GM23338 (cell line): ENCODE results near the gene SYPL2. TPM values are rescaled to one million over a fixed set of nuclear protein-coding genes. Genes with fewer than 3 reads are reported as not detected.

Experiments
- ATAC-seq: fragments of 200-7000 bp; cut with Tn5 transposase; 3 replicates; pipeline ENCODE4 v1.9.1; 2020
- DNase-seq: peaks from one replicate; pipeline ENCODE4 v3.0.0-alpha.2; 2015; ENCODE audit warnings: low spot score
- H2AFZ ChIP-seq: fragments of 200-600 bp; sonication (generic); 2 replicates; pipeline ENCODE4 v1.8.0; 2016; ENCODE audit warnings: antibody characterized with exemption, mild to moderate bottlenecking, moderate library complexity
- H3F3A ChIP-seq: fragments of 200-600 bp; sonication (generic); replicated peaks from 2 replicates; pipeline ENCODE4 v1.8.0; 2017; ENCODE audit warnings: antibody characterized with exemption, mixed run types, low read depth
- H3K27ac ChIP-seq: fragments of 200-600 bp; sonication (generic); 2 replicates; pipeline ENCODE4 v1.6.1; 2016; ENCODE audit warnings: low read depth
- H3K27me3 ChIP-seq: fragments of 200-600 bp; sonication (generic); 2 replicates; pipeline ENCODE4 v1.8.0; 2016; ENCODE audit warnings: mild to moderate bottlenecking, mixed run types, moderate library complexity; ENCODE audit not compliant: insufficient read depth
- H3K36me3 ChIP-seq: fragments of 200-600 bp; sonication (generic); 2 replicates; pipeline ENCODE4 v1.8.0; 2016; ENCODE audit warnings: mild to moderate bottlenecking; ENCODE audit not compliant: insufficient read depth
- H3K4me1 ChIP-seq: fragments of 200-600 bp; sonication (generic); 2 replicates; pipeline ENCODE4 v1.8.0; 2016; ENCODE audit warnings: mild to moderate bottlenecking, moderate library complexity; ENCODE audit not compliant: insufficient read depth
- H3K4me2 ChIP-seq: fragments of 200-600 bp; sonication (generic); 2 replicates; pipeline ENCODE4 v1.7.1; 2017; ENCODE audit warnings: mixed run types
- H3K4me3 ChIP-seq: fragments of 200-600 bp; sonication (generic); 2 replicates; pipeline ENCODE4 v1.6.1; 2016; ENCODE audit warnings: mixed run types
- H3K79me2 ChIP-seq: fragments of 200-600 bp; sonication (generic); replicated peaks from 2 replicates; pipeline ENCODE4 v1.8.0; 2017; ENCODE audit warnings: mild to moderate bottlenecking; ENCODE audit not compliant: insufficient read depth
- H3K9me2 ChIP-seq: fragments of 200-600 bp; sonication (generic); 2 replicates; pipeline ENCODE4 v1.8.0; 2017; ENCODE audit not compliant: insufficient read depth
- H4K20me1 ChIP-seq: fragments of 200-600 bp; sonication (generic); replicated peaks from 2 replicates; pipeline ENCODE4 v1.8.0; 2017; ENCODE audit warnings: mild to moderate bottlenecking; ENCODE audit not compliant: insufficient read depth
- H3K27ac Mint-ChIP-seq: 2 replicates; pipeline ENCODE4 v1.8.0; 2020; ENCODE audit warnings: inconsistent platforms, mild to moderate bottlenecking, moderate library complexity, mixed read lengths
- H3K27me3 Mint-ChIP-seq: 3 replicates; pipeline ENCODE4 v1.8.0; 2022; ENCODE audit warnings: low read depth, mild to moderate bottlenecking, moderate library complexity, mixed read lengths, inconsistent platforms; ENCODE audit not compliant: insufficient read depth, poor library complexity
- H3K36me3 Mint-ChIP-seq: 3 replicates; pipeline ENCODE4 v1.8.0; 2021; ENCODE audit warnings: low read depth, mild to moderate bottlenecking, inconsistent platforms, moderate library complexity, mixed read lengths
- H3K4me1 Mint-ChIP-seq: 3 replicates; pipeline ENCODE4 v1.8.0; 2020; ENCODE audit warnings: mild to moderate bottlenecking, inconsistent platforms, mixed read lengths
- H3K4me3 Mint-ChIP-seq: 3 replicates; pipeline ENCODE4 v1.8.0; 2021; ENCODE audit warnings: moderate library complexity, mild to moderate bottlenecking, inconsistent platforms, mixed read lengths
- H3K9me3 Mint-ChIP-seq: 3 replicates; pipeline ENCODE4 v1.8.0; 2020; ENCODE audit warnings: moderate library complexity, mild to moderate bottlenecking, inconsistent platforms, mixed read lengths
- CREB1 ChIP-seq: fragments of 250-450 bp; sonication (Bioruptor Pico); IDR thresholded peaks from 2 replicates; pipeline ENCODE4 v1.5.0; 2020; ENCODE audit warnings: low read depth, mild to moderate bottlenecking, moderate library complexity
- EZH2 ChIP-seq: fragments of 200-600 bp; sonication (generic); IDR thresholded peaks from one replicate; pipeline ENCODE4 v1.8.0; 2017; ENCODE audit warnings: antibody characterized with exemption, mild to moderate bottlenecking, low read depth; ENCODE audit not compliant: unreplicated experiment
- EZH2phosphoT487 ChIP-seq: fragments of 200-600 bp; sonication (generic); IDR thresholded peaks from one replicate; pipeline ENCODE4 v1.8.1; 2018; ENCODE audit warnings: antibody characterized with exemption; ENCODE audit not compliant: unreplicated experiment
- JUNB ChIP-seq: IDR thresholded peaks from one replicate; pipeline ENCODE4 v1.6.1; 2016; ENCODE audit warnings: antibody characterized with exemption; ENCODE audit not compliant: unreplicated experiment
- NANOG ChIP-seq: IDR thresholded peaks from 2 replicates; pipeline ENCODE4 v1.6.1; 2016; ENCODE audit warnings: antibody characterized with exemption, borderline replicate concordance
- POLR2AphosphoS5 ChIP-seq: IDR thresholded peaks from 2 replicates; pipeline ENCODE4 v1.6.1; 2016; ENCODE audit warnings: antibody characterized with exemption, low read depth
- REST ChIP-seq: IDR thresholded peaks from one replicate; pipeline ENCODE4 v1.6.1; 2018; ENCODE audit warnings: antibody characterized with exemption; ENCODE audit not compliant: unreplicated experiment
- STAT1 ChIP-seq: IDR thresholded peaks from one replicate; pipeline ENCODE4 v1.6.1; 2016; ENCODE audit warnings: antibody characterized with exemption; ENCODE audit not compliant: unreplicated experiment
- ZNF114 ChIP-seq: fragments of 250-450 bp; sonication (Bioruptor Pico); IDR thresholded peaks from 2 replicates; pipeline ENCODE4 v1.5.0; 2020; ENCODE audit warnings: mild to moderate bottlenecking, moderate library complexity
- ZNF331 ChIP-seq: fragments of 250-450 bp; sonication (Bioruptor Pico); IDR thresholded peaks from 2 replicates; pipeline ENCODE4 v1.5.0; 2020; ENCODE audit warnings: low read depth, mild to moderate bottlenecking, moderate library complexity
- polyA plus RNA-seq: library from polyadenylated mRNA; unstranded; fragments of >200 nt; fragmentation: Nextera tagmentation; extraction: Ambion mirVana; gene quantifications from 2 replicates; pipeline ENCODE4 v1.2.1, GENCODE V29; 2016
- total RNA-seq: library from RNA; depleted of rRNA; stranded (reverse); fragments of >200 nt; shearing (Covaris generic); gene quantifications from 2 replicates; pipeline ENCODE4 v1.2.3, GENCODE V29; 2014
- TF ChIP-seq, protein P1 (sequence below), 2 experiments: fragments of 200-600 bp in 1 of 2; sonication (generic) in 1 of 2; conservative IDR thresholded peaks; 2 replicates each; pipeline versions ENCODE4 v1.5.1 to v1.6.1; 2016 to 2017; ENCODE audit warnings: antibody characterized with exemption in 2 of 2, low read depth in 2 of 2, mild to moderate bottlenecking in 2 of 2, moderate library complexity in 1 of 2
- TF ChIP-seq, protein P2 (sequence below): fragments of 250-450 bp; sonication (Bioruptor Pico); IDR thresholded peaks from 2 replicates; pipeline ENCODE4 v1.5.0; 2020; ENCODE audit warnings: mild to moderate bottlenecking, moderate library complexity
- TF ChIP-seq, protein P3 (sequence below): IDR thresholded peaks from 2 replicates; pipeline ENCODE4 v1.6.1; 2016; ENCODE audit warnings: antibody characterized with exemption

SYPL2 gene
- total and polyA plus RNA-seq, 2 experiments from 2014 or later, result 0.40 to 0.49 TPM

DNA sequence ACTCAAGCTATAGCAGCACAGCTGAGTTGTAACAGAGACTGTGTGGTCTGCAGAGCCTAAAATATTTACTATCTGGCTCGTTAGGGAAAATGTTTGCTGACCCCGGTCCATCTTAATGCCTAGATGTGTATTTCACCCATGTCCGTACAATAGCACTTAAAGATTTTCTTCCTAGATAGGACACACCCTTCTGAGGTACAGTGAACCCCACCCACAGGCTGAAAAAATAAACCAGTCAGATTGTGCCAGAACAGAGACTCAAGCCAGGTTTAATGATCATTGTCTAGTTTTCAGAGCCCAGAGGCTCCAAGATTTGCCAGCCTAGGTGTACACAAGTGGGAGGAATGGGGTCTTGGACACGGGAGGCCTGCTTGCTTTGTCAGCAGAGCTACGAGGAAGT lies 37.6 kb downstream of the SYPL2 start:
- Mint-ChIP-seq H3K27ac (no peak overlapping the region), H3K4me1 (peaks cover 18% of the 10 kb centered on the region), H3K36me3 (peaks cover 2% of the 10 kb centered on the region; the same call in 2 of the 3 replicates), H3K27me3 (peaks cover under 1% of the 10 kb centered on the region), H3K4me3 (no peak overlapping the region), H3K9me3 (no peaks in the 10 kb centered on the region)
- Histone ChIP-seq H3K27ac (no peak overlapping the region), H3K4me1 (peaks cover 4% of the 10 kb centered on the region; the same call in 1 of the 2 replicates), H2AFZ (no peak overlapping the region), H3K36me3 (no peaks in the 10 kb centered on the region), H4K20me1 (no peaks in the 10 kb centered on the region), H3K79me2 (no peaks in the 10 kb centered on the region), H3K9me2 (no peaks in the 10 kb centered on the region; the same call in 1 of the 2 replicates), H3F3A (no peaks in the 10 kb centered on the region), H3K27me3 (peaks cover 11% of the 10 kb centered on the region), H3K4me3 (no peak overlapping the region), H3K4me2 (no peak overlapping the region)
- ATAC-seq, result no peak
- no peak for TF ChIP-seq POLR2AphosphoS5
- no peak for TF ChIP-seq ZNF331 (CRISPR knock-in tag)
- TF ChIP-seq ZNF114 (CRISPR knock-in tag), result no peak
- no peak for TF ChIP-seq CREB1 (CRISPR knock-in tag)
- TF ChIP-seq, protein P1, sequence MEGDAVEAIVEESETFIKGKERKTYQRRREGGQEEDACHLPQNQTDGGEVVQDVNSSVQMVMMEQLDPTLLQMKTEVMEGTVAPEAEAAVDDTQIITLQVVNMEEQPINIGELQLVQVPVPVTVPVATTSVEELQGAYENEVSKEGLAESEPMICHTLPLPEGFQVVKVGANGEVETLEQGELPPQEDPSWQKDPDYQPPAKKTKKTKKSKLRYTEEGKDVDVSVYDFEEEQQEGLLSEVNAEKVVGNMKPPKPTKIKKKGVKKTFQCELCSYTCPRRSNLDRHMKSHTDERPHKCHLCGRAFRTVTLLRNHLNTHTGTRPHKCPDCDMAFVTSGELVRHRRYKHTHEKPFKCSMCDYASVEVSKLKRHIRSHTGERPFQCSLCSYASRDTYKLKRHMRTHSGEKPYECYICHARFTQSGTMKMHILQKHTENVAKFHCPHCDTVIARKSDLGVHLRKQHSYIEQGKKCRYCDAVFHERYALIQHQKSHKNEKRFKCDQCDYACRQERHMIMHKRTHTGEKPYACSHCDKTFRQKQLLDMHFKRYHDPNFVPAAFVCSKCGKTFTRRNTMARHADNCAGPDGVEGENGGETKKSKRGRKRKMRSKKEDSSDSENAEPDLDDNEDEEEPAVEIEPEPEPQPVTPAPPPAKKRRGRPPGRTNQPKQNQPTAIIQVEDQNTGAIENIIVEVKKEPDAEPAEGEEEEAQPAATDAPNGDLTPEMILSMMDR (conservative IDR thresholded peaks at IDR 0.05; ENCODE audit: low read depth in 2 of 2), result no peak
- TF ChIP-seq, protein P2, sequence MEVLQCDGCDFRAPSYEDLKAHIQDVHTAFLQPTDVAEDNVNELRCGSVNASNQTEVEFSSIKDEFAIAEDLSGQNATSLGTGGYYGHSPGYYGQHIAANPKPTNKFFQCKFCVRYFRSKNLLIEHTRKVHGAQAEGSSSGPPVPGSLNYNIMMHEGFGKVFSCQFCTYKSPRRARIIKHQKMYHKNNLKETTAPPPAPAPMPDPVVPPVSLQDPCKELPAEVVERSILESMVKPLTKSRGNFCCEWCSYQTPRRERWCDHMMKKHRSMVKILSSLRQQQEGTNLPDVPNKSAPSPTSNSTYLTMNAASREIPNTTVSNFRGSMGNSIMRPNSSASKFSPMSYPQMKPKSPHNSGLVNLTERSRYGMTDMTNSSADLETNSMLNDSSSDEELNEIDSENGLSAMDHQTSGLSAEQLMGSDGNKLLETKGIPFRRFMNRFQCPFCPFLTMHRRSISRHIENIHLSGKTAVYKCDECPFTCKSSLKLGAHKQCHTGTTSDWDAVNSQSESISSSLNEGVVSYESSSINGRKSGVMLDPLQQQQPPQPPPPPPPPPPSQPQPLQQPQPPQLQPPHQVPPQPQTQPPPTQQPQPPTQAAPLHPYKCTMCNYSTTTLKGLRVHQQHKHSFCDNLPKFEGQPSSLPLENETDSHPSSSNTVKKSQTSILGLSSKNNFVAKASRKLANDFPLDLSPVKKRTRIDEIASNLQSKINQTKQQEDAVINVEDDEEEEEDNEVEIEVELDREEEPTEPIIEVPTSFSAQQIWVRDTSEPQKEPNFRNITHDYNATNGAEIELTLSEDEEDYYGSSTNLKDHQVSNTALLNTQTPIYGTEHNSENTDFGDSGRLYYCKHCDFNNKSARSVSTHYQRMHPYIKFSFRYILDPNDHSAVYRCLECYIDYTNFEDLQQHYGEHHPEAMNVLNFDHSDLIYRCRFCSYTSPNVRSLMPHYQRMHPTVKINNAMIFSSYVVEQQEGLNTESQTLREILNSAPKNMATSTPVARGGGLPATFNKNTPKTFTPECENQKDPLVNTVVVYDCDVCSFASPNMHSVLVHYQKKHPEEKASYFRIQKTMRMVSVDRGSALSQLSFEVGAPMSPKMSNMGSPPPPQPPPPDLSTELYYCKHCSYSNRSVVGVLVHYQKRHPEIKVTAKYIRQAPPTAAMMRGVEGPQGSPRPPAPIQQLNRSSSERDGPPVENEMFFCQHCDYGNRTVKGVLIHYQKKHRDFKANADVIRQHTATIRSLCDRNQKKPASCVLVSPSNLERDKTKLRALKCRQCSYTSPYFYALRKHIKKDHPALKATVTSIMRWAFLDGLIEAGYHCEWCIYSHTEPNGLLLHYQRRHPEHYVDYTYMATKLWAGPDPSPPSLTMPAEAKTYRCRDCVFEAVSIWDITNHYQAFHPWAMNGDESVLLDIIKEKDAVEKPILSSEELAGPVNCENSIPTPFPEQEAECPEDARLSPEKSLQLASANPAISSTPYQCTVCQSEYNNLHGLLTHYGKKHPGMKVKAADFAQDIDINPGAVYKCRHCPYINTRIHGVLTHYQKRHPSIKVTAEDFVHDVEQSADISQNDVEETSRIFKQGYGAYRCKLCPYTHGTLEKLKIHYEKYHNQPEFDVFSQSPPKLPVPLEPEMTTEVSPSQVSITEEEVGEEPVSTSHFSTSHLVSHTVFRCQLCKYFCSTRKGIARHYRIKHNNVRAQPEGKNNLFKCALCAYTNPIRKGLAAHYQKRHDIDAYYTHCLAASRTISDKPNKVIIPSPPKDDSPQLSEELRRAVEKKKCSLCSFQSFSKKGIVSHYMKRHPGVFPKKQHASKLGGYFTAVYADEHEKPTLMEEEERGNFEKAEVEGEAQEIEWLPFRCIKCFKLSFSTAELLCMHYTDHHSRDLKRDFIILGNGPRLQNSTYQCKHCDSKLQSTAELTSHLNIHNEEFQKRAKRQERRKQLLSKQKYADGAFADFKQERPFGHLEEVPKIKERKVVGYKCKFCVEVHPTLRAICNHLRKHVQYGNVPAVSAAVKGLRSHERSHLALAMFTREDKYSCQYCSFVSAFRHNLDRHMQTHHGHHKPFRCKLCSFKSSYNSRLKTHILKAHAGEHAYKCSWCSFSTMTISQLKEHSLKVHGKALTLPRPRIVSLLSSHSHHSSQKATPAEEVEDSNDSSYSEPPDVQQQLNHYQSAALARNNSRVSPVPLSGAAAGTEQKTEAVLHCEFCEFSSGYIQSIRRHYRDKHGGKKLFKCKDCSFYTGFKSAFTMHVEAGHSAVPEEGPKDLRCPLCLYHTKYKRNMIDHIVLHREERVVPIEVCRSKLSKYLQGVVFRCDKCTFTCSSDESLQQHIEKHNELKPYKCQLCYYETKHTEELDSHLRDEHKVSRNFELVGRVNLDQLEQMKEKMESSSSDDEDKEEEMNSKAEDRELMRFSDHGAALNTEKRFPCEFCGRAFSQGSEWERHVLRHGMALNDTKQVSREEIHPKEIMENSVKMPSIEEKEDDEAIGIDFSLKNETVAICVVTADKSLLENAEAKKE (CRISPR knock-in tag), result no peak
- TF ChIP-seq REST, result no peak
- TF ChIP-seq NANOG, result no peak
- TF ChIP-seq, protein P3, sequence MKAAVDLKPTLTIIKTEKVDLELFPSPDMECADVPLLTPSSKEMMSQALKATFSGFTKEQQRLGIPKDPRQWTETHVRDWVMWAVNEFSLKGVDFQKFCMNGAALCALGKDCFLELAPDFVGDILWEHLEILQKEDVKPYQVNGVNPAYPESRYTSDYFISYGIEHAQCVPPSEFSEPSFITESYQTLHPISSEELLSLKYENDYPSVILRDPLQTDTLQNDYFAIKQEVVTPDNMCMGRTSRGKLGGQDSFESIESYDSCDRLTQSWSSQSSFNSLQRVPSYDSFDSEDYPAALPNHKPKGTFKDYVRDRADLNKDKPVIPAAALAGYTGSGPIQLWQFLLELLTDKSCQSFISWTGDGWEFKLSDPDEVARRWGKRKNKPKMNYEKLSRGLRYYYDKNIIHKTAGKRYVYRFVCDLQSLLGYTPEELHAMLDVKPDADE, result no peak
- no peak for TF ChIP-seq STAT1
- TF ChIP-seq EZH2phosphoT487, result no peak
- TF ChIP-seq JUNB, result no peak
- no peak for TF ChIP-seq EZH2
- no peak for DNase-seq
